ENCODE results near the gene WDR93. TPM values are rescaled to one million over a fixed set of nuclear protein-coding genes. Genes with fewer than 3 reads are reported as not detected.

Gene WDR93
- not detected in 2 replicates for total RNA-seq (2021)
- long read RNA-seq = 0 reads

DNA sequence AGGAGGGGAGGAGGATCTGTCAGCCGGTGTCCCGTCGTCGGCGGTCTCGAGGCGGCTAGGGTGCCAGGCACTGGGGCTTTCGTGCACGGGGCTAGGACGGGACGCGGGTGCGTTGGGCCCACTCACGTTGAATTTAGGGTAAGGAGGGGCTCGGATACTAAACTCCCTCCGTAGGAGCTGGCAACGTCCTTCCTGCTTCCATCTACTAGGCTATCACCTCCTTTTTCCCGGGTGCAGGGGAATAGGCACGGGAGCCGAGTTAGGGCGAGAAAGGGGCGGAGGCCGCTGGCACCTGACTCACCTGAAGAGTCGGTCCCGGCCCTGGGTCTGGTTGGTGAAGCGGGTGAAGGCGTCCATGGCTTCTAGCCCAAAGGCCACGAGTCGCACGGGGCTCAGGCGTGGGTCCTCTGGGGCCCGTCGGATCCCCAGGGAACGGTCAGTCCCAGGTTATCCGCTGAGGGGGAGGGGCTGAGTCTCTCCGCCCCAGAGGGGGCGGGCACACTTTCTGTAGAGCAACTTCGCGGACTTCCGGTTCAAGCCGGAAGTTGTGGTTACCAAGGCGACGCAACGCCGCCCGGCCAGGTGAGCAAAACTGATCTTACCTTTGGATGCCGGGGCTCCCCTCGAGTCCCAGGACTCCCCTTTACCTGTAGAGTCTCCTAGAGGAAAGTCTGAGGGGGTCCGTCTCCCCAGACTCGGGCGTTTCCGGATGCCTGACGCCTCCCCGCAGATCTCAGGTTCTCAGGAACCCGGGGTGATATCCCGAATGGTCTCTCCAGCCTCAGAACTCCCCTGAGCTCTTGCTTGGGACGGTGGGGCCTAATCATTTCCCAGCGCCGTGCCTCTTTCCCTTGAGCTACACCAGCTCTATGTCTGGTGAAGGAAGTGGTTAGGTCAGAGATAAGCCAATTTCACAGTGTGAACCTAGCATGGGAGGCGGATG, at the start of gene WDR93, which contains the start of gene PEX11A:
Gene WDR93 (plus strand): TSS at position 536 of the 943 bp plus-strand sequence. CDS start 10,936 bp downstream, outside the sequence.
Gene PEX11A (minus strand): TSS at position 479 of the 943 bp plus-strand sequence. CDS start 122 bp downstream, at position 357.
- Histone ChIP-seq H3T11ph (ENCODE audit: low read length) (no peak within 1 kb of the TSS), H3K4me2 (ENCODE audit: insufficient read depth, insufficient read length, low read length) (peak within 1 kb of the TSS; percentile 90), H3K27ac (ENCODE audit: insufficient read length, low read depth, low read length) (no peak within 1 kb of the TSS), H4K91ac (ENCODE audit: insufficient read length, low read depth, low read length) (no peak within 1 kb of the TSS), H2BK20ac (ENCODE audit: low read depth, low read length, poor library complexity, severe bottlenecking) (no peak within 1 kb of the TSS), H2AFZ (ENCODE audit: low read length) (peak within 1 kb of the TSS; percentile 84), H4K5ac (ENCODE audit: insufficient read length, low read depth, low read length) (no peak within 1 kb of the TSS), H2AK5ac (ENCODE audit: insufficient read length, low read length) (no peak within 1 kb of the TSS), H4K20me1 (ENCODE audit: control insufficient read depth, insufficient read depth, insufficient read length) (no peaks in the 10 kb centered on the region), H3K56ac (ENCODE audit: insufficient read length, low read depth, low read length) (no peak within 1 kb of the TSS), H3K9ac (ENCODE audit: extremely low read depth, insufficient read length, low read length) (peak within 1 kb of the TSS; percentile 50), H3K79me1 (ENCODE audit: insufficient read depth, low read depth, low read length, poor library complexity, severe bottlenecking) (no peaks in the 10 kb centered on the region), H3K23me2 (ENCODE audit: insufficient read length, low read depth, low read length, poor library complexity, severe bottlenecking) (peaks cover 4% of the 10 kb centered on the region), H3K79me2 (ENCODE audit: insufficient read depth, low read length) (no peaks in the 10 kb centered on the region), H3K18ac (ENCODE audit: insufficient read length, low read depth, low read length) (no peak within 1 kb of the TSS), H3K23ac (ENCODE audit: insufficient read length, low read depth, low read length) (no peak within 1 kb of the TSS), H2BK5ac (ENCODE audit: insufficient read length, low read length) (no peak within 1 kb of the TSS), H2BK12ac (ENCODE audit: insufficient read length, low read depth, low read length) (no peak within 1 kb of the TSS), H3K4me1 (ENCODE audit: insufficient read depth, low read length) (no peaks in the 10 kb centered on the region), H3K27me3 (ENCODE audit: insufficient read depth, low read length) (no peaks in the 10 kb centered on the region), H2BK15ac (ENCODE audit: low read depth, low read length) (no peak within 1 kb of the TSS), H2BK120ac (ENCODE audit: low read depth, low read length, poor library complexity, severe bottlenecking) (no peak within 1 kb of the TSS), H3K4ac (ENCODE audit: low read depth, low read length) (no peak within 1 kb of the TSS), H4K8ac (replicated peaks; ENCODE audit: insufficient read length, low read depth, low read length) (no peak within 1 kb of the TSS), H3K14ac (ENCODE audit: insufficient read depth, low read length) (no peak within 1 kb of the TSS; the same call in 1 of the 2 replicates), H3K9me3 (ENCODE audit: control insufficient read depth, low read depth, low read length) (no peaks in the 10 kb centered on the region)
- Mint-ChIP-seq H3K4me1 (peaks cover 3% of the 10 kb centered on the region in 2 experiments), H3K36me3 (ENCODE audit: insufficient read depth in 1 of 3, low read depth in 3 of 3) (no peaks in the 10 kb centered on the region), H3K27me3 (ENCODE audit: low read depth) (peaks cover 24% of the 10 kb centered on the region), H3K27ac (peak within 1 kb of the TSS in 1 of 3 experiments; percentile 85; a peak in 1 of 7 replicates), H3K4me3 (peak within 1 kb of the TSS; percentile 85 to 90), H3K9me3 (no peaks in the 10 kb centered on the region)
- peak; percentile 90 for DNase-seq
- TF ChIP-seq, protein P1, sequence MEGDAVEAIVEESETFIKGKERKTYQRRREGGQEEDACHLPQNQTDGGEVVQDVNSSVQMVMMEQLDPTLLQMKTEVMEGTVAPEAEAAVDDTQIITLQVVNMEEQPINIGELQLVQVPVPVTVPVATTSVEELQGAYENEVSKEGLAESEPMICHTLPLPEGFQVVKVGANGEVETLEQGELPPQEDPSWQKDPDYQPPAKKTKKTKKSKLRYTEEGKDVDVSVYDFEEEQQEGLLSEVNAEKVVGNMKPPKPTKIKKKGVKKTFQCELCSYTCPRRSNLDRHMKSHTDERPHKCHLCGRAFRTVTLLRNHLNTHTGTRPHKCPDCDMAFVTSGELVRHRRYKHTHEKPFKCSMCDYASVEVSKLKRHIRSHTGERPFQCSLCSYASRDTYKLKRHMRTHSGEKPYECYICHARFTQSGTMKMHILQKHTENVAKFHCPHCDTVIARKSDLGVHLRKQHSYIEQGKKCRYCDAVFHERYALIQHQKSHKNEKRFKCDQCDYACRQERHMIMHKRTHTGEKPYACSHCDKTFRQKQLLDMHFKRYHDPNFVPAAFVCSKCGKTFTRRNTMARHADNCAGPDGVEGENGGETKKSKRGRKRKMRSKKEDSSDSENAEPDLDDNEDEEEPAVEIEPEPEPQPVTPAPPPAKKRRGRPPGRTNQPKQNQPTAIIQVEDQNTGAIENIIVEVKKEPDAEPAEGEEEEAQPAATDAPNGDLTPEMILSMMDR (conservative IDR thresholded peaks at IDR 0.05) = no peak
- no CpG with 5 or more reads among the region's 60 CpGs for WGBS (ENCODE audit: extremely low coverage, insufficient read length, low lambda C conversion rate)
